Measurements from ENCODE around the gene RHAG.

RHAG gene

DNA sequence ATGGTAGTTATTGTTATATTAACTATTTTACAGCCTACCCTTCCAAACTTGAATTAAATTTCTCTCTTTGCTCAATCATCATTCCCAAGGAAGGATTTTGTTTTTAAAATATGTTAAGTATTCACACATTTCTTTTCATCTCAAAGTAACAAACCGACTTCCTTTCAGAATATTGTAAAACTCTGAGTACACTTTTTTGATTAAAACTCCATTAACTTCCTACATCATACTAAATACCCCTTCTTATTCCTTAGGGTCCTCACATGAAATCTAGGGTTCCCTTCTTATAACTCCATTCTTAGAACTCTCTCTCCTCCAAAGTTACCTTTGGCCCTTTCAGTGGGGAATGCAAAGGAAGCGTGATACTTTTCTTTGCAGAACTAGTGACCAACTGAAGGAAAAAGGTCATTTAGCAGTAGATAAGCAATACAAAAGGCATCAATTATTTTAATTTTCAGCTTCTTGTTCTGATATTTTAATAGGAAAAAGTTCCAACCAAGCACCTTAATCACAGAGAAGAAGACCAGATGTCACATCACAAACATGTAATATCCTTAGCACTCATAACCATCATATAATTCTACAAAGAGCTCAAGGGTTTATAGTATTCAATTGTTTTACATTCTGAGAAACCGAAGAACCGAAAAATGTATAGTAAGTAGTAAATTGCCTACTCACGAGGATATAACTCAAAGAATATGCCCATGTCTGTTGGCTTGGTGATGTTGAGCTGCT lies 494 bp downstream of the RHAG start:
- Histone ChIP-seq H3K27ac (no peak overlapping the region), H3K4me2 (no peak overlapping the region), H3K4me1 (ENCODE audit: low read depth, poor library complexity, severe bottlenecking) (no peaks in the 10 kb centered on the region), H2AFZ (ENCODE audit: low read depth) (no peak overlapping the region), H3K79me2 (ENCODE audit: insufficient read depth, low read depth) (no peaks in the 10 kb centered on the region), H4K20me1 (ENCODE audit: insufficient read depth) (no peaks in the 10 kb centered on the region), H3K4me3 (IDR thresholded peaks at IDR 0.05; ENCODE audit: insufficient read depth, low read depth, low read length) (no peak overlapping the region), H3K9ac (no peak overlapping the region), H3K36me3 (ENCODE audit: insufficient read depth) (no peaks in the 10 kb centered on the region), H3K27me3 (ENCODE audit: insufficient read depth, low read depth) (no peaks in the 10 kb centered on the region)
- TF ChIP-seq, protein P1, sequence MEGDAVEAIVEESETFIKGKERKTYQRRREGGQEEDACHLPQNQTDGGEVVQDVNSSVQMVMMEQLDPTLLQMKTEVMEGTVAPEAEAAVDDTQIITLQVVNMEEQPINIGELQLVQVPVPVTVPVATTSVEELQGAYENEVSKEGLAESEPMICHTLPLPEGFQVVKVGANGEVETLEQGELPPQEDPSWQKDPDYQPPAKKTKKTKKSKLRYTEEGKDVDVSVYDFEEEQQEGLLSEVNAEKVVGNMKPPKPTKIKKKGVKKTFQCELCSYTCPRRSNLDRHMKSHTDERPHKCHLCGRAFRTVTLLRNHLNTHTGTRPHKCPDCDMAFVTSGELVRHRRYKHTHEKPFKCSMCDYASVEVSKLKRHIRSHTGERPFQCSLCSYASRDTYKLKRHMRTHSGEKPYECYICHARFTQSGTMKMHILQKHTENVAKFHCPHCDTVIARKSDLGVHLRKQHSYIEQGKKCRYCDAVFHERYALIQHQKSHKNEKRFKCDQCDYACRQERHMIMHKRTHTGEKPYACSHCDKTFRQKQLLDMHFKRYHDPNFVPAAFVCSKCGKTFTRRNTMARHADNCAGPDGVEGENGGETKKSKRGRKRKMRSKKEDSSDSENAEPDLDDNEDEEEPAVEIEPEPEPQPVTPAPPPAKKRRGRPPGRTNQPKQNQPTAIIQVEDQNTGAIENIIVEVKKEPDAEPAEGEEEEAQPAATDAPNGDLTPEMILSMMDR (conservative IDR thresholded peaks at IDR 0.05; ENCODE audit: low read depth, low read length) = no peak

DNA sequence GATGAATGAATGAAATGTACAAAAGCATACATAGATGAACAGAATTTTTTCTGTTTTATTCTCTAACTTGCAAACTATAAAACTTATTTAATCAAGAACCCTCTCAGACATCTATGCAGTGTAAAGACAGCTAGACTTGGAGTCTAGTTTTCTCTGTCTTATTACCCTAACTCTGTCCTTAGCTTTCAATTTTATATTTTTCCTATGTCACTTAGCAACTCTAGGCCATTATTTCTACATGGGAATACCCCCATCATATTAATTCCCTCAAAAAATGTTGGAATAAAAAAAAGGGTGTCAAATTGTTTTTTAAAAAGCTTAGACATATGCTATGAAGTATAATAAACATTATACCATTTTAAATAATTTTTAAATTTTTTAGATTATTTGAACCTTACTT lies 1.2 kb downstream of the RHAG start:
- Histone ChIP-seq H2AFZ (ENCODE audit: low read depth) (no peak overlapping the region), H3K36me3 (ENCODE audit: insufficient read depth) (no peaks in the 10 kb centered on the region), H3K79me2 (ENCODE audit: insufficient read depth, low read depth) (no peaks in the 10 kb centered on the region), H3K4me3 (IDR thresholded peaks at IDR 0.05; ENCODE audit: insufficient read depth, low read depth, low read length) (no peak overlapping the region), H3K9ac (no peak overlapping the region), H4K20me1 (ENCODE audit: insufficient read depth) (no peaks in the 10 kb centered on the region), H3K27ac (no peak overlapping the region), H3K4me2 (no peak overlapping the region), H3K4me1 (ENCODE audit: low read depth, poor library complexity, severe bottlenecking) (no peaks in the 10 kb centered on the region), H3K27me3 (ENCODE audit: insufficient read depth, low read depth) (no peaks in the 10 kb centered on the region)
- TF ChIP-seq, protein P1 (conservative IDR thresholded peaks at IDR 0.05; ENCODE audit: low read depth, low read length) = no peak

- Histone ChIP-seq H3K27ac (no peak overlapping the region), H3K27me3 (ENCODE audit: insufficient read depth, low read depth) (no peaks in the 10 kb centered on the region), H2AFZ (ENCODE audit: low read depth) (no peak overlapping the region), H3K36me3 (ENCODE audit: insufficient read depth) (no peaks in the 10 kb centered on the region), H3K4me1 (ENCODE audit: low read depth, poor library complexity, severe bottlenecking) (no peaks in the 10 kb centered on the region), H3K4me2 (no peak overlapping the region), H3K79me2 (ENCODE audit: insufficient read depth, low read depth) (no peaks in the 10 kb centered on the region), H3K4me3 (IDR thresholded peaks at IDR 0.05; ENCODE audit: insufficient read depth, low read depth, low read length) (no peak overlapping the region), H3K9ac (no peak overlapping the region), H4K20me1 (ENCODE audit: insufficient read depth) (no peaks in the 10 kb centered on the region)
- TF ChIP-seq, protein P1 (conservative IDR thresholded peaks at IDR 0.05; ENCODE audit: low read depth, low read length) = no peak
These were observed 1.8 kb downstream of the RHAG start for GRCh38 chr6:49634836-49635218.

DNA sequence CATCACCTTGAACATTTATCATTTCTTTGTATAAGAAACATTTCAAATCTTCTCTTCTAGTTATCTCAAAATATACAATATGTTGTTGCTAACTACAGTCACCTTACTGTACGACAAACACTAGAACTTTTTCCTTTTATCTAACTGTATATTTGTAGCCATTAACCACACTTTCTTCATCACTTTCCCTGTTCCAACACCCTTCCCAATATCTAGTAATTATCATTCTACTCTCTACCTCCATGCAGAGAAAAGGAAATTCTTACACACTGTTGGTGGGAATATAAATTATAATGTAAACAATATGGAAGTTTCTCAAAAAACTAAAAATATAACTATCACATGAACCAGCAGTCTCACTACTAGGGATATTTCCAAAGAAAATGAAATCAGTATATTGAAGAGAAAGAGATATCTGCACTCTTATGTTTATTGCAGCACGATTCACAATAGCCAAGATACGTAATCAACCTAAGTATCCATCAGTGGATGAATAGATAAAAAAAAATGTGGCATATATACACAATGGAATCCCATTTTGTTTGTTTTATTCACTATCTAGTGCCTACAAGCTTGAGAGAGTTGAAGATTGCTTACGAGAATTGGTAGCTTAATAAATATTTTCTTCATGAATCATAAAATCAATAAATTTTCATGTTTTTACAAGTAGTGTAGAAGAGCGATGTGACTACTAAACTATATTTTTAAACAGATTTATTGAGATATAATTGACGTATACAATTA lies 2.4 kb downstream of the RHAG start:
- H3K27ac ChIP-seq = no peak overlapping the region
- no peak overlapping the region for H2AFZ ChIP-seq (ENCODE audit: low read depth)
- H3K79me2 ChIP-seq (ENCODE audit: insufficient read depth, low read depth) = no peaks in the 10 kb centered on the region
- no peak overlapping the region for H3K4me2 ChIP-seq
- no peaks in the 10 kb centered on the region for H3K27me3 ChIP-seq (ENCODE audit: insufficient read depth, low read depth)
- H3K4me1 ChIP-seq (ENCODE audit: low read depth, poor library complexity, severe bottlenecking) = no peaks in the 10 kb centered on the region
- H4K20me1 ChIP-seq (ENCODE audit: insufficient read depth) = no peaks in the 10 kb centered on the region
- H3K9ac ChIP-seq = no peak overlapping the region
- H3K4me3 ChIP-seq (IDR thresholded peaks at IDR 0.05; ENCODE audit: insufficient read depth, low read depth, low read length) = no peak overlapping the region
- TF ChIP-seq, protein P1 (conservative IDR thresholded peaks at IDR 0.05; ENCODE audit: low read depth, low read length) = no peak
- no peaks in the 10 kb centered on the region for H3K36me3 ChIP-seq (ENCODE audit: insufficient read depth)

All from KMS-11 (cell line).